HG02623 (cell line): ENCODE data around the gene CTNND2.

Experiments
- ATAC-seq: cut with Tn5 transposase; IDR thresholded peaks from one replicate; pipeline ENCODE4 v1.9.1; 2021; ENCODE audit warnings: moderate library complexity; ENCODE audit not compliant: unreplicated experiment

Gene CTNND2

GRCh38 chr5:11904265-11904906 lies at the start of gene CTNND2:
TSS of gene CTNND2 (minus strand) at chr5:11904446. CDS start at chr5:11903853, 593 bp downstream.
- ATAC-seq = no peak

- ATAC-seq = no peak
Measured at GRCh38 chr5:11946317-11946716, 42.1 kb upstream of the CTNND2 start.

- ATAC-seq = no peak
Measured at GRCh38 chr5:11941566-11941965, 37.3 kb upstream of the CTNND2 start.

- ATAC-seq = no peak
Measured at GRCh38 chr5:11931638-11932037, 27.4 kb upstream of the CTNND2 start.

- no peak for ATAC-seq
Measured at GRCh38 chr5:11928909-11929308, 24.7 kb upstream of the CTNND2 start.

- ATAC-seq = no peak
Measured at GRCh38 chr5:11925701-11926100, 21.5 kb upstream of the CTNND2 start.

GRCh38 chr5:11922394-11922793 lies 18.1 kb upstream of the CTNND2 start:
- no peak for ATAC-seq

GRCh38 chr5:11918463-11919045 lies 14.3 kb upstream of the CTNND2 start:
- no peak for ATAC-seq

GRCh38 chr5:11909471-11909870 lies 5.2 kb upstream of the CTNND2 start:
- no peak for ATAC-seq

- ATAC-seq = no peak
Measured at GRCh38 chr5:11906497-11906896, 2.3 kb upstream of the CTNND2 start.

GRCh38 chr5:11905206-11905605 lies 960 bp upstream of the CTNND2 start:
- ATAC-seq = no peak

GRCh38 chr5:11903614-11904264 lies 507 bp downstream of the CTNND2 start:
- ATAC-seq = peak; percentile 47

GRCh38 chr5:11903121-11903613 lies 1.1 kb downstream of the CTNND2 start:
- ATAC-seq = no peak

- no peak for ATAC-seq
Measured at GRCh38 chr5:11902201-11902619, 2.0 kb downstream of the CTNND2 start.

GRCh38 chr5:11898787-11899186 lies 5.5 kb downstream of the CTNND2 start:
- ATAC-seq = no peak

GRCh38 chr5:11897781-11898180 lies 6.5 kb downstream of the CTNND2 start:
- ATAC-seq = no peak

GRCh38 chr5:11894992-11895391 lies 9.3 kb downstream of the CTNND2 start:
- ATAC-seq = no peak

GRCh38 chr5:11892832-11893231 lies 11.4 kb downstream of the CTNND2 start:
- ATAC-seq = no peak

- ATAC-seq = no peak
Measured at GRCh38 chr5:11890777-11891176, 13.5 kb downstream of the CTNND2 start.

GRCh38 chr5:11888221-11888620 lies 16.0 kb downstream of the CTNND2 start:
- ATAC-seq = no peak

- no peak for ATAC-seq
Measured at GRCh38 chr5:11878814-11879213, 25.4 kb downstream of the CTNND2 start.

- no peak for ATAC-seq
Measured at GRCh38 chr5:11873587-11873986, 30.7 kb downstream of the CTNND2 start.
